Activated CD4-positive, alpha-beta T cell treated with anti-CD3 and anti-CD28 coated beads, Interleukin-2, amount 50 U/mL, for 4 hours (primary cell): Measurements from ENCODE around the gene NPLOC4.
"Not testable (repeated sequence)": the region's sequence is repeated elsewhere in the genome, so short reads cannot be mapped to it uniquely, and the experiment has no call there.

ENCODE experiments used
- DNase-seq, 2 experiments: peaks; one replicate each; pipeline ENCODE4 v3.0.0-alpha.2; 2020

The NPLOC4 gene

DNA sequence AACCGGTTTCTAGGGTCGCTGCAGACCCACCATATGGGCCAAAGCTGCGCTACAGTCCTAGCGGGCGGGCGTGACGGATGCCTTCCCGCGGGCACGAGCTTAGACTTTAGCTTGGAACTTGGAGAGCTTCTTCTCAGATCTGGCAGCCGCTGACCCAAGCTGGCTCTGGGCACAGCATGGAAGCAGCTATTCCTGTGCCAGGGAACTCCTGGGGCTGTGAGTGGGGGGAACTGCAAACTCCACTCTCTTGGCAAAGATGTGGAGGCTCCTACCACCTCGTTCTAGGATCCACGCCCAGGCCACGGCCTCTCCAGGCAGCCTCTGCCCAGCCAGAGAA is 93.6 kb downstream of the NPLOC4 start:
- no peak for DNase-seq

DNA sequence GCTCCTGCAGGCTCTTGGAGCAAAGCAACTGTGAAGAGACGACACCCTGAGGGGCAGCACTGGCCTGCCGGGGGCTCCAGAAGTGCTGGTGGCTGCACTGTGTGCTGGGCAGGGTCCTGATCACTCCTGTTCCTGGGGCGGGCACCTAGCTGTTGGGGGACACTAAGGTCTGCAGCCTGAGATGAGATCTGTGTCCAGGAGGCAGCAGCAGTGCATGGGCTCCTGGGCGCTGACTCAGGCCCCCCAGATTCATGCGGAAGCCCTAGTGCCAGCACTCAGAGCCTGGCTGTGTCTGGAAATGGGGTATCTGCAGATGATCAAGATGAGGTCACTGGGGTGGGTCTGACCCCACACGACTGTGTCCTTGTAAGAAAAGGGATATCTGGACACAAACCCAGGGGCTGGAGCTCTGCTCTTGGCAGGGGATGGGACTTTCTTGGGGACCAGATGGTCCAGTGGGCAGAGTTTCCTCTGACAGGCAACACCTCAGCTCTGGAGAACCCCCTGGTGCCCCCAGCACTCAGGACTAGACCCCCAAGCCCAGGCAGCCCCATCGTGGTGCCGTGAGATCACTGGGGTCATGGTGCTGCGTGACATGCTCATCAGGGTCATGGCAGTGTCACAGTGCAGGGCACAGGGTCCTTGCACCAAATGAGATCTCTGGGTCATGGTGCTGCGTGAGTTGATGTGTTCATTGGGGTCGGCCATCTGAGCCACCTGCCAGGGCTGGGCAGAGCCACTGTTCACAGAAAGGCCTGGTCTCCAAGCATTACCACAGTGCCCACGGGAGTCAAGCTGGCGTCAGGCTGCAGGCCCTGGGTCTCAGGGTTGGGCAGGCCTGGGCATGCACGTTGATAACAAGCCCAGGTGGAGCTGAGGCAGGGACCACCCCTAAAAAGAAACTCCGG is 94.2 kb downstream of the NPLOC4 start:
- DNase-seq: no peak

GRCh38 chr17:81541123-81541522 is 95.8 kb downstream of the NPLOC4 start:
- DNase-seq: no peak

GRCh38 chr17:81540676-81541027 is 96.3 kb downstream of the NPLOC4 start:
- DNase-seq: no peak

GRCh38 chr17:81539961-81540675 is 96.8 kb downstream of the NPLOC4 start:
- no peak for DNase-seq

DNA sequence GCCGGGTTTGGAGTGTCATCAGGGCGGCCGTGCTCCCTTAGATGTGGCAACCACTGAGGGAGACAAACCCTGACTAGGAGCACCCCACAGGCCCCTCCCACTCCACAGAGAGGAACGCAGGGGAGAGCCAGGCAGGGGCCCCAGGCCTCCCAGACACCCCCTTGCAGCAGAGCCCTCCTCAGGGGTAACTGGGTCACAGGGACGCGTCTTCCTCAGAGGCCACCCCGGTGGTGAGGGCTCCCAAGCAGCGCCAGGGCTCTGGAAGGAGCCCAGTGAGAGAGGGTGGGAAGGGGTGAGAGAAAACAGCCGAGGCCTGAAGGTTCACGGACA is 97.4 kb downstream of the NPLOC4 start:
- DNase-seq: no peak

DNA sequence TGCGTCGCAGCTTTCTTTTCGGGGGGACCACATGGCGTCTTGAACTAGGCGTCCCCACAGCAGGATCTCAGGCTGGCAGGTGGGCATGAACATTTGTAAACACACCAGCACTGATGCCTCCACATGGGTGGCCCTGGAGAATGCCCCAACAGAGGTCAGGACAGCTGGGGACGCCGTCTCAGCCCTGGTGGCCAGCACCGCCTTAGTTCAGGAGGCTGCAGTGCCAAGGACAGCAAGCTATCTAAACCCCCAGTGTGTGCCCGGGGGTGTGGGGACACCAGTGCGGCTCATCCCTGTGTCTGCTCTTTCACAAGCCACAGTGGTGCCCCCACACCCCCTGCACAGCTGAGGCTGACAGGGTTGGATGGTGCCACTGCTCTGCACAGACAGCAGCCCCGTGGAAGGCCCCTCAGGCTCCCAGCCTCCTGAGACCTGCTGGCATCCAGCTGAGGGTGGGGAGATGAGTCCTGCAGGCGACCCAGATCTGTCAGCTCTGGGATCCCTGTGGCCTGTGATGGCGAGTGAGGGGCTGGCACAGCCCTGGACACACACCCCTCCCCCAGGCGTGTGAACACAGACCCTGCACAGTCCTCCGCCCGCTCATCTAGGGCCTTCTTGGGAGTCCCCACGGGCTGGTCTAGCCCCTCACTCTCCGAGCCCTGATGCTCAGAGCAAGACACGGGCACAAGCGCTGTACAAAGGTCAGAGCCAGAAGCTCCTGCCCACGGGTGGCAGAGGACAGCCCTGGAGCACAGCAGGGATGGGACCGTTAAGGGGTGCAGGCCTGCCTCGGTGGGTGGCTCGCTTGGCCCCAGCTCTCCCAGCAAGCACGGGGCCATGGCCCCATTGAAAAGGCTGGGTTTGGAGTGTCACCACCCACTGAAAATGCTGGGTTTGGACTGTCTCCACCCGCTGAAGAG is 98.0 kb downstream of the NPLOC4 start:
- no peak for DNase-seq

DNA sequence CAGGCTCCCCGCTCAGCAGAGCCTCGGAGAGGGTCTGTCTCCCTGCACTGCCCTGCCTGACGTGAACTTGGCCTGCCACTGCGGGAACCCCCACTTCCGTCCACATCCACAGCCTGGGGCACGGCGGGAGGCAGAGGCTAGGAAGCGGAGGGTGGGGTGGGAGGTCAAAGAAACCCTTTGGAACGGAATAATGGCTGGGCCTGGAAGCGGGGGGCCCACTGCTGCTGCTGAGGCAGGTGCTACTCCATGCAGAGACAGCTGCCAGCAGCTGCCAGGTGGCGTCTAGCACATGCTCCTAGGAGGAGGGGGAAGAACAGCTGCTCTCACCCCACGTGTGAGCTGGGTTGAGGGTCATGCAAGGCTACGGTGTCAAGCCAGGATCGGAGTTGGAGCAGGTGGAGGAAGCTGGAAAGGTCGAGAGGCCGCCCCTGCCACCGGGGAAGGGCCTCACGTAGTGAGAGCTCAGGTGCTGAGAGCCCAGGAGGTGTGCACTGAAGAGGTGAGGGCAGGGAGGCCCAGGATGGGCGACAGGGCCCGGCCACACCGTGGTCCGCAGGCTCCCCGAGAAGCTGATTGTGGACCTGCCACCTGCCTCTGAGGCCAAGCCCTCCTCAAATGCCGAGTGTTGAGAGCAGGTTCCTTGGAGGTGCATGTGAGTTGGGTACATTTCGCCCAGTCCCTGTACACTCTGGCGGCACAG is 98.9 kb downstream of the NPLOC4 start:
- DNase-seq: no peak

DNA sequence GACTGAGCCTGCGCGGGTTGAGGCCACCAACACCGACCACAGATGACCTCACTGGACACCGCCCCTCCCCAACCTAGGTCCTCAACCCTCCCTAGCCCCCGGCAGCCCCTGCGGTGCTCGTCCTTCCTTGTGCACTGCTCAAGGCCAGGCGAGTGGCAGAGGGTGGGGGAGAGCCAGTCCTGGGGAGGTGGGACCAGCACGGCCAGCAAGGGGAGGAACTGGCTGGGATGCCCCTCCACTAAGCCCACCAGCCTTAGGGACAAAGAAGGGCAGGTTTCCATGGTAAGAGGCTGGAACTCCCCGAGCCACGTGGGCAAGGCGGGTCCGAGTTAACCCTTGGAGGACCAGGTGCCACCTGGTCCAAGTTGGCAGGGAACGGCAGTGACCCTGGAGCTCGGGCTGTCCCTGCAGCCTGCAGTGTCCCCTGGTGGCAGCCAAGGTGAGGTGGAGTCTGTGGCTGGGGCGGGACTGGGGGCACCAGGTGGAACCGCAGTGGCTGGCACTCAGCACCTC is 99.5 kb downstream of the NPLOC4 start:
- no peak for DNase-seq

- DNase-seq: no peak
Observed at GRCh38 chr17:81536299-81537290, 100.3 kb downstream of the NPLOC4 start.

DNA sequence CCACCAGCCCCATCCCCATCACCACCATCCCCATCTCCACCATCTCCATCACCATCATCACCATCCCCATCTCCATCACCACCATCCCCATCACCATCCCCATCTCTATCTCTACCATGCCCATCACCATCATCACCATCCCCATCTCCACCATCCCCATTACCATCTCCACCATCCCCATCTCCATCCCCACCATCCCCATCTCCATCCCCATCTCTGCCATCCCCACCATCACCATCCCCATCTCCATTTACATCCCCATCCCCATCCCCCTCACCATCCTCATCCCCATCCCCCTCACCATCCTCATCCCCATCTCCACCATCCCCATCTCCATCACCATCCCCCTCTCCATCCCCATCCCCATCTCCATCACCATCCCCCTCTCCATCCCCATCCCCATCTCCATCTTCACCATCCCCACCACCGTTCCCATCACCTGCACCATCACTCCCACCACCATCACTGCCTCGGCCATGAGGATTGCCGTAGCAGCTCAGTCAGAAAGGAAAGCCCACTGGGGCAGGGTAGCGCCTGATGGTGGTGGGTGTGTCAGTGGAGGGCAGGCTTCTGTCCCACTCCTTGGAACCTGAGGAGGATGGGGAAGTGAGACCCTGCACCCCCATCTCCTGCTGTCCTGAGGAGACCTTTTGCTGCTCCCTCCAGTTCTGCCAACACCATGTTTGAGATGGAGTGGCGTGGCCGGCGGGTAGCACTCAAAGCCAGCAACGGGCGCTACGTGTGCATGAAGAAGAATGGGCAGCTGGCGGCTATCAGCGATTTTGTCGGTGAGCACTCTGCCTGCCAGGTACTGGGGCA is 101.2 kb downstream of the NPLOC4 start:
- no peak for DNase-seq

GRCh38 chr17:81535007-81535328 is 101.9 kb downstream of the NPLOC4 start:
- no peak for DNase-seq

DNA sequence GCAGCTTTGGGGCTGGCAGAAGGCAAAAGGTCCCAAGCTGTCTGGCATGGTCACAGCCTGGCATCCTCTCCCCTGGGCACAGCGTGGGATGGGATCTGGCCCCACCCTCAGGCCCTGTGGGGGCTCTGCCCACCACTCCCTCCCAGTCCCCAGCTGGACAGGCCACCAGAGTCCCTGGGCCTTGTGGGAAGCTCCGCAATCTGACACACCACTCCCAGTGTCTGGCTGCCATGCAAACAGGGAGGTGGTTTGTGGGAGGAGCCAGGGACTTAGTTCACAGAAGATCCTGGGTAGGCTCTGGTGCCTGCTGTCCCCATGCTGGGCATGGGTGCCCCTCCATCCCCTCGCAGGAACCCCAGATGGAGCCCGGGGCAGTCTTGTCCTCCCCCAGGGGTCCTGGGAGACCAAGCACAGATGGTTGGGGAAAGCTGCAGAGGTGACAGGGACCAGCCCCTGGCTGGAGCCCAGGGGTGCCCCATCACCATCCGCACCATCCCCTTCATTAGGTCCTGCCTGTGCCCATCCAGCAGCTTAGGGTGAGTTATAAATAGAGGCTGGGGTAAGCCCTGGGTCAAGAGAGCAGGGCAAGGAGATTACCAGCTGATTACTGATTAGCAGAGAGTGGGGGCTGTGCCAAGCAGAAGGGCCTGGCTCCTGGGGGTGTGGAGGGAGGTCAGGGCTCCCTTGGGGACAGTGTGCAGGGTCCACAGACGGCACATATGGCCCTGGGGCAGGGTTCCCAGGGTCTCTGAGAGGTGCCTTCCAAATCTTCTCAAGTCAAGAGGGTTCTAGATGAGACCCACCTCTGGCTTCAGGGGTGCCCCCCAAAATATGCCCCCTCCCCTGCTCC is 102.5 kb downstream of the NPLOC4 start:
- no peak for DNase-seq

- no peak for DNase-seq
Observed at GRCh38 chr17:81533339-81534141, 103.4 kb downstream of the NPLOC4 start.

GRCh38 chr17:81532490-81533287 is 104.2 kb downstream of the NPLOC4 start:
- DNase-seq: no peak

DNA sequence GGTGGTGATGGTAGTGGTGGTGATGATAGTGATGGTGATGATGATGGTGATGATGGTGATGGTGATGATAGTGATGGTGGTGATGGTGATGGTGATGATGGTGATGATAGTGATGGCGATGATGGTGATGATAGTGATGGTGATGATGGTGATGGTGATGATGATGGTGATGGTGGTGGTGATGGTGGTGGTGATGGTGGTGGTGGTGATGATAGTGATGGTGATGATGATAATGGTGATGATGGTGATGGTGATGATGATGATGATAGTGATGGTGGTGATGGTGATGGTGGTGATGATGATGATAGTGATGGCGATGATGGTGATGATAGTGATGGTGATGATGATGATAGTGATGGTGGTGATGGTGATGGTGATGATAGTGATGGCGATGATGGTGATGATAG is 104.9 kb downstream of the NPLOC4 start:
- DNase-seq: not testable (repeated sequence)

GRCh38 chr17:81531013-81531412 is 105.9 kb downstream of the NPLOC4 start:
- not testable (repeated sequence) for DNase-seq

DNA sequence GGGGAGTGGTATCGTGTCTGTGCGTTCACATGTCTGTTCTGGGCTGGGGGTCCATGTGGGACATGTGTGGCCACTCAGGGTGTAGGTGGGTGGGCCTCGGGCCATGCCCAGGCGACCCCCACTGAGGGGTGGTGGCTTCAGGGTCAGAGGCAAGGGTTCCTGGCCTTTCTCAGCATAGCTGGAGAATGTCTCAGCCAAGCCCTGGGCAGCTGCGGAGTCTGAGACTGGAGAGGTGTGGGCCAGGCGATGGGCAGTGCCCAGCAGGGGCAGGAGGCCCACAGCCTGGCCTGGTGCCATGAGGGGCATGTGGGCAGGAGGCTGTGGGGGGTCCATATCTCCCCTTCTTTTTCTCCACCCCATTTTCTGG is 107.5 kb downstream of the NPLOC4 start:
- DNase-seq: no peak
